AG04450 (cell line): Measurements from ENCODE around the gene HCFC1. TPM values are rescaled to one million over a fixed set of nuclear protein-coding genes. Genes with fewer than 3 reads are reported as not detected.

Experiments
- CTCF ChIA-PET: fragments of 300-600, 350-600 bp; formaldehyde crosslinking; extraction: SDS; loops from one replicate; lab custom pipeline; 2022; ENCODE audit warnings: antibody characterized with exemption, inconsistent platforms; lab: Charles Lee
- POLR2A ChIA-PET: fragments of 350-600 bp; formaldehyde crosslinking; extraction: SDS; loops from one replicate; lab custom pipeline; 2021; ENCODE audit warnings: antibody characterized with exemption, inconsistent platforms; lab: Yijun Ruan, JAX
- DNase-seq: peaks from one replicate; pipeline ENCODE4 v3.0.0-alpha.2; 2011; ENCODE audit warnings: low read depth, low spot score
- H3K27ac ChIP-seq: one replicate; pipeline ENCODE4 v1.5.1; 2012; ENCODE audit warnings: low read depth, low read length, control low read depth
- H3K27me3 ChIP-seq: one replicate; pipeline ENCODE4 v1.6.0; 2012; ENCODE audit warnings: low read length; ENCODE audit not compliant: control insufficient read depth, insufficient read depth
- H3K4me3 ChIP-seq: 2 replicates; pipeline ENCODE4 v1.5.1; 2011; ENCODE audit warnings: mild to moderate bottlenecking, low read depth, low read length, control low read depth
- H3K9me3 ChIP-seq: 2 replicates; pipeline ENCODE4 v1.5.1; 2012; ENCODE audit warnings: low read length; ENCODE audit not compliant: control insufficient read depth, insufficient read depth
- CTCF ChIP-seq: IDR thresholded peaks from 2 replicates; pipeline ENCODE4 v1.5.1; 2011; ENCODE audit warnings: low read depth, low read length, control low read depth, inconsistent platforms
- polyA minus RNA-seq: library from RNA; depleted of rRNA, polyadenylated mRNA; stranded (reverse); fragments of >200 nt; gene quantifications from 2 replicates; pipeline ENCODE4 v1.2.3, GENCODE V29; 2011; rRNA and poly(A)+ RNA removed
- polyA plus RNA-seq: library from polyadenylated mRNA; depleted of rRNA; stranded (reverse); fragments of >200 nt; gene quantifications from 2 replicates; pipeline ENCODE4 v1.2.3, GENCODE V29; 2011; rRNA removed

HCFC1 gene
- polyA plus RNA-seq (2.7 and 5.8 TPM in 2 replicates), polyA minus RNA-seq (17.9 and 26.6 TPM in 2 replicates)

- Histone ChIP-seq H3K27me3 (no peaks in the 10 kb centered on the region), H3K27ac (peak within 1 kb of the TSS; percentile 98), H3K4me3 (peak within 1 kb of the TSS; percentile 83), H3K9me3 (no peaks in the 10 kb centered on the region; the same call in 1 of the 2 replicates)
- TF ChIP-seq CTCF = no peak
- peak; percentile 70 for DNase-seq
- CTCF ChIA-PET = interaction anchor here (0.9 to 1.6 kb wide), 2 partner anchors 25 to 42 kb away, joined by 3 to 7 read pairs; no protein-coding TSS in a partner anchor
- POLR2A ChIA-PET = interaction anchor here (0.6 kb wide), 2 partner anchors 9 to 29 kb away, joined by 3 to 7 read pairs; no protein-coding TSS in a partner anchor
These were observed at the start of gene HCFC1 for GRCh38 chrX:153971450-153972367. Gene HCFC1 (minus strand): TSS chrX:153971818. CDS start chrX:153970840, 978 bp downstream.

- CTCF ChIA-PET = no interaction called here
- TF ChIP-seq CTCF = no peak
- no peak for DNase-seq
- Histone ChIP-seq H3K27me3 (no peaks in the 10 kb centered on the region), H3K9me3 (no peaks in the 10 kb centered on the region), H3K4me3 (no peak overlapping the region), H3K27ac (no peak overlapping the region)
- POLR2A ChIA-PET = interaction anchor here (0.5 kb wide), 1 partner anchor 348 kb away, joined by 3 read pairs; no protein-coding TSS in a partner anchor
These were observed 49.6 kb upstream of the HCFC1 start for GRCh38 chrX:154021131-154021611.

GRCh38 chrX:154020536-154021115 lies 49.0 kb upstream of the HCFC1 start:
- ChIA-PET CTCF (interaction anchor here (0.5 kb wide), 1 partner anchor 11 kb away, joined by 3 read pairs; no protein-coding TSS in a partner anchor), POLR2A (interaction anchor here (1.3 kb wide), 1 partner anchor 20 kb away, joined by 4 read pairs; no protein-coding TSS in a partner anchor)
- Histone ChIP-seq H3K4me3 (peak overlapping the region; percentile 58), H3K27me3 (no peaks in the 10 kb centered on the region), H3K9me3 (no peaks in the 10 kb centered on the region), H3K27ac (peak overlapping the region; percentile 65)
- TF ChIP-seq CTCF = no peak
- DNase-seq = no peak

- ChIA-PET CTCF (interaction anchor here (0.5 kb wide), 1 partner anchor 11 kb away, joined by 3 read pairs; no protein-coding TSS in a partner anchor), POLR2A (interaction anchor here (1.3 kb wide), 1 partner anchor 21 kb away, joined by 4 read pairs; no protein-coding TSS in a partner anchor)
- TF ChIP-seq CTCF = no peak
- peak within 1 kb of the TSS; percentile 63 for H3K4me3 ChIP-seq
- H3K27me3 ChIP-seq = no peaks in the 10 kb centered on the region
- no peak for DNase-seq
- H3K9me3 ChIP-seq = no peaks in the 10 kb centered on the region
- H3K27ac ChIP-seq = peak within 1 kb of the TSS; percentile 65
These were observed 48.3 kb upstream of the HCFC1 start, which contains the start of gene IRAK1 for GRCh38 chrX:154019633-154020528. Gene IRAK1 (minus strand): TSS chrX:154019902. CDS start chrX:154019812, 90 bp downstream.
